Cardiac muscle cell (in vitro differentiated cells and primary cell): ENCODE data around the gene HNF1B. TPM values are rescaled to one million over a fixed set of nuclear protein-coding genes. Genes with fewer than 3 reads are reported as not detected.

Source experiments
- DNase-seq, 2 donors: peaks; one replicate each; pipeline versions ENCODE4 v3.0.0 to v3.0.0-alpha.2; 2010 to 2017; ENCODE audit warnings: low read depth in 1 of 2, low spot score in 1 of 2
- H3K27ac ChIP-seq: fragments of 200-600 bp; sonication (generic); 2 replicates; pipeline ENCODE4 v1.5.1; 2016
- H3K27me3 ChIP-seq: fragments of 200-600 bp; sonication (generic); 2 replicates; pipeline ENCODE4 v1.6.0; 2016; ENCODE audit warnings: control low read depth
- H3K36me3 ChIP-seq: fragments of 200-600 bp; sonication (generic); 2 replicates; pipeline ENCODE4 v1.5.1; 2016; ENCODE audit warnings: control low read depth
- H3K4me1 ChIP-seq: fragments of 200-600 bp; sonication (generic); 2 replicates; pipeline ENCODE4 v1.8.1; 2017; ENCODE audit warnings: low read depth, mild to moderate bottlenecking, mixed run types
- H3K4me3 ChIP-seq: fragments of 200-600 bp; sonication (generic); 2 replicates; pipeline ENCODE4 v1.5.1; 2016; ENCODE audit warnings: mild to moderate bottlenecking
- H3K9me3 ChIP-seq: fragments of 200-600 bp; sonication (generic); 2 replicates; pipeline ENCODE4 v1.5.1; 2017; ENCODE audit warnings: low read depth, mild to moderate bottlenecking, control low read depth
- CTCF ChIP-seq: IDR thresholded peaks from 2 replicates; pipeline ENCODE4 v1.5.1; 2012; ENCODE audit warnings: low read depth, mild to moderate bottlenecking, low read length
- polyA plus RNA-seq: library from polyadenylated mRNA; unstranded; fragments of >200 nt; fragmentation: Nextera tagmentation; extraction: Ambion mirVana; gene quantifications from 2 replicates; pipeline ENCODE4 v1.2.1, GENCODE V29; 2016
- total RNA-seq: library from RNA; depleted of rRNA; stranded (reverse); fragments of >200 nt; gene quantifications from 2 replicates; pipeline ENCODE4 v1.2.3, GENCODE V29; 2016

HNF1B gene
- total and polyA plus RNA-seq, 2 experiments from 2014 or later, result not detected

DNA sequence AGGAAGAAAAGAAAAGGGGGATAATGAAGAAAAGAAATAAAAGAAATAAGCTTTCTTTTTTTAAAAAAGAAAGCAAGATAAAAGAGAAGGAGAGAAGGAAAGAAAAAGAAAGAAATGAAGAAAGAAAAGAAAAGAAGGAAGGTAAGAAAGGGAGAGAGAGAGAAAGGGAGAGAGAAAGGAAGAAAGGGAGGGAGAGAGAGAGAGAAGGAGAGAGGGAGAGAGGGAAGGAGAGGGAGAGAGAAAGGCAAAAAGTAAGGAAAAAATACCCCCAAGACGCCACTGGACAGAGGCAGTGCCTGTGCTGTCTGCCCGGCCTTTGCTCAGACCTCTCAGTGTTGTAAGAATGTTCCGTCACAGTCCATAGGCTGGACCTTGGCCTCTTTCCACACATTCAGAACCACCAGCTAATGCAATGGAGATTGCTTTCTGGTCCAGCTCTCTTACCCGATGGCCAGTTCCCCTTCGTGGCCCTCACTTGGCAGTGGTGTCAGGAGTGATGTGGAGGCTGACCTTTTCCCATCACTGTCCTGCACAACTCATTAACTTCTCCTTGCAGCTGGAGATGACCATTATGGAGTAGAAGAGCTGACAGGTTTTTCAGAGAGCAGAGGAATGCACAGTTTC, 14.3 kb upstream of the HNF1B start:
- DNase-seq, result no peak
- no peaks in the 10 kb centered on the region for H3K9me3 ChIP-seq
- no peak overlapping the region for H3K27ac ChIP-seq
- no peak overlapping the region for H3K4me3 ChIP-seq
- no peaks in the 10 kb centered on the region for H3K4me1 ChIP-seq
- no peak for TF ChIP-seq CTCF
- no peaks in the 10 kb centered on the region for H3K36me3 ChIP-seq
- peaks cover 21% of the 10 kb centered on the region for H3K27me3 ChIP-seq

DNA sequence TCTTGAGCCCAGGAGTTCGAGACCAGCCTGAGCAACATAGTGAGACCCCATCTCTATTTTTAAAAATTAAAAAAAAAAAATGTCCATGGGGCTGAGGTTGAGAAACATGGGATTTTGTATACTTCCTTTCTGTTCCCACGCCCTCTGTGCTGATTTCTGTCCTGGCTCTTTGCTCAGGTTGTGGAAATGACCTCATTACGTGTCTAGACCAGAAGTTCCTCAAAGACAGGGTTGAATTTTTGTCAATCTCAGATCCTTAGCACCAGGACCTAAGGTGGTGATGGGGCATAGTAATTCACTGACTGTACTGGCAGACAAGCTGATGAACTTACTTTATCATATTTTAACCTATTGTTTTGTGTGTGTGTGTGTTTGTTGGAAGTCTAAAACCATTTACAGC, 11.2 kb upstream of the HNF1B start:
- Histone ChIP-seq H3K9me3 (no peaks in the 10 kb centered on the region), H3K4me1 (no peaks in the 10 kb centered on the region), H3K27me3 (peaks cover 35% of the 10 kb centered on the region), H3K4me3 (no peak overlapping the region), H3K27ac (no peak overlapping the region), H3K36me3 (no peaks in the 10 kb centered on the region)
- no peak for DNase-seq
- no peak for TF ChIP-seq CTCF

DNA sequence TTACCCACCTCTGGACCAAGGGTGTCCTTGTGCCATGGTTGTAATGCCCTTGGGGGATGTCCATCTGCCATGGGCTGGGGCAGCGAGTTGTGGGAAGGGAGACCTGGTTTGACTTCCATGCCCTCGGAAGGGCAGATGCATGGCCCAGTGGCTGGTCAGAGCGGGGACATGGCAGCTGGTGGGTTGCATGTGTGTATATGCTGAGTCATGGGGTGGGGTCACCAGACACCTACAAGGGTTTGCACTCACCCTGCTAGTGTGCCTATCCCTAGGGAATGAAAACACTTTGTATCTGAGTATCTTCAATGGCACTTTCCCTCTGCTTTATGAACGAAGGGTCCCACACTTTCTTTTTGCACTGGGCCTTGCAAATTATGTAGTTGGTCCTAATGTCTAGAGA, 10.6 kb upstream of the HNF1B start:
- no peak overlapping the region for H3K4me3 ChIP-seq
- no peak for DNase-seq
- no peak overlapping the region for H3K27ac ChIP-seq
- H3K9me3 ChIP-seq, result no peaks in the 10 kb centered on the region
- no peaks in the 10 kb centered on the region for H3K4me1 ChIP-seq
- H3K36me3 ChIP-seq, result no peaks in the 10 kb centered on the region
- H3K27me3 ChIP-seq, result peaks cover 41% of the 10 kb centered on the region
- no peak for TF ChIP-seq CTCF

DNA sequence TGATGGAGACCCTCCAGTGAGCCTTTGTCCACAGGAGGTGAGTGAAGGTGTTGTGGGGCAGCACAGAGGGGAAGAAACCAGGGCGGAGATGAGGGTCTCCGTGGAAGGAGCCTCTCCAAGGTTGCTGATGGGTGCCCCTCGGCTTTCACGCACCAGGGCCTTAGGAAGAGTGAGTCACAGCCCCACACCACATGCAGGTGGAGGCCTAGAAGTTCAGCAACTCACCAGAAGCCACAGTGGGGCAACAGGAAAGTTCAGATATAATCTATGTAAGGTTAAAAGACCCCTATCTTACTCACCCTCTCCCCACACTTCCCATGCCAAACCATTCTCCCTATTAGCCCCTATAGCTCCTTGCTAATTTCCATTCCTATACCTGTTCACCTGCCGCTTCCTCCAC, 9.5 kb upstream of the HNF1B start:
- TF ChIP-seq CTCF, result no peak

GRCh38 chr17:37752482-37752881, 7.6 kb upstream of the HNF1B start:
- Histone ChIP-seq H3K4me3 (no peak overlapping the region), H3K36me3 (no peaks in the 10 kb centered on the region), H3K9me3 (no peaks in the 10 kb centered on the region), H3K27me3 (peaks cover 70% of the 10 kb centered on the region), H3K4me1 (no peaks in the 10 kb centered on the region), H3K27ac (no peak overlapping the region)
- no peak for TF ChIP-seq CTCF
- no peak for DNase-seq

More for the DNA sequence above, 9.5 kb upstream of the HNF1B start:
- Histone ChIP-seq H3K4me3 (no peak overlapping the region), H3K27me3 (peaks cover 51% of the 10 kb centered on the region), H3K27ac (no peak overlapping the region), H3K9me3 (no peaks in the 10 kb centered on the region), H3K4me1 (no peaks in the 10 kb centered on the region), H3K36me3 (no peaks in the 10 kb centered on the region)
- DNase-seq, result no peak
